GM12878 (cell line): ENCODE results near the gene DUSP16. TPM values are rescaled to one million over a fixed set of nuclear protein-coding genes. Genes with fewer than 3 reads are reported as not detected.
A peak's percentile ranks its signal among the peaks of the same experiment; 100 is the strongest.

Experiments
- ATAC-seq: fragments of 200-7000 bp; cut with Tn5 transposase; 3 replicates; pipeline ENCODE4 v1.9.1; 2020; ENCODE audit warnings: mild to moderate bottlenecking, moderate library complexity
- BruUV-seq: library from RNA; stranded (reverse); fragments of 400-500 nt; replicated peaks from 2 replicates; lab custom pipeline; 2021; lab: Mats Ljungman, UMichigan
- CTCF ChIA-PET: fragments of 300-600 bp; sonication (Branson Sonifier 250); formaldehyde crosslinking; extraction: SDS; loops from one replicate; lab custom pipeline; 2021; ENCODE audit warnings: inconsistent platforms; lab: Yijun Ruan, JAX
- POLR2A ChIA-PET: fragments of 350-600 bp; formaldehyde crosslinking; extraction: SDS; loops from one replicate; lab custom pipeline; 2021; ENCODE audit warnings: inconsistent platforms; lab: Charles Lee
- RAD21 ChIA-PET: fragments of 300-600 bp; sonication (Branson Sonifier 250); formaldehyde crosslinking; loops from one replicate; lab custom pipeline; 2023; ENCODE audit warnings: antibody characterized with exemption; ENCODE audit not compliant: unreplicated experiment; lab: Charles Lee
- SMC1A ChIA-PET: fragments of 300-600 bp; sonication (Branson Sonifier 250); formaldehyde crosslinking; loops from one replicate; lab custom pipeline; 2023; ENCODE audit not compliant: unreplicated experiment, uncharacterized antibody; lab: Charles Lee
- DNase-seq: peaks from one replicate; pipeline ENCODE4 v3.0.0-alpha.2; 2011; ENCODE audit warnings: low read depth, low spot score
- FAIRE-seq: peaks from 3 replicates; lab custom pipeline; 2011; peaks lifted over from hg19 to GRCh38; lab: Jason Lieb, UNC
- H2AFZ ChIP-seq: 2 replicates; pipeline ENCODE4 v1.6.0; 2011; ENCODE audit warnings: low read depth, low read length, control low read depth; ENCODE audit not compliant: control insufficient read depth
- H3K27ac ChIP-seq: 2 replicates; pipeline ENCODE4 v1.5.1; 2011; ENCODE audit warnings: control low read depth; ENCODE audit not compliant: control insufficient read depth, insufficient read depth
- H3K27me3 ChIP-seq, 2 experiments: replicated peaks in 1 of 2; 2 replicates each; pipeline versions ENCODE4 v1.6.0 to v1.6.1; 2011; ENCODE audit warnings: low read length in 1 of 2; ENCODE audit not compliant: control insufficient read depth in 2 of 2, insufficient read depth in 2 of 2
- H3K36me3 ChIP-seq, 2 experiments: 2 replicates each; pipeline ENCODE4 v1.5.1; 2011; ENCODE audit warnings: low read length in 1 of 2; ENCODE audit not compliant: control insufficient read depth in 2 of 2, insufficient read depth in 2 of 2
- H3K4me1 ChIP-seq: 2 replicates; pipeline ENCODE4 v1.6.1; 2011; ENCODE audit warnings: mild to moderate bottlenecking, low read length, moderate library complexity, mixed read lengths; ENCODE audit not compliant: control insufficient read depth, insufficient read depth
- H3K4me2 ChIP-seq: 2 replicates; pipeline ENCODE4 v1.6.0; 2011; ENCODE audit warnings: control low read depth; ENCODE audit not compliant: control insufficient read depth, insufficient read depth
- H3K4me3 ChIP-seq: fragments of 200-600 bp; sonication (generic); 2 replicates; pipeline ENCODE4 v1.5.1; 2016
- H3K79me2 ChIP-seq: 2 replicates; pipeline ENCODE4 v1.6.0; 2011; ENCODE audit warnings: low read length; ENCODE audit not compliant: control insufficient read depth, insufficient read depth
- H3K9ac ChIP-seq: 2 replicates; pipeline ENCODE4 v1.8.0; 2011; ENCODE audit warnings: low read length, control low read depth, mixed read lengths; ENCODE audit not compliant: control insufficient read depth, insufficient read depth
- H3K9me3 ChIP-seq: replicated peaks from 3 replicates; pipeline ENCODE4 v1.5.1; 2011; ENCODE audit warnings: mild to moderate bottlenecking, low read length; ENCODE audit not compliant: control insufficient read depth, insufficient read depth
- H4K20me1 ChIP-seq: 2 replicates; pipeline ENCODE4 v1.6.0; 2011; ENCODE audit not compliant: control insufficient read depth, insufficient read depth
- CBX5 ChIP-seq: sonication (generic); IDR thresholded peaks from 2 replicates; pipeline ENCODE4 v1.6.1; 2016; ENCODE audit warnings: low read depth, moderate library complexity, mild to moderate bottlenecking, inconsistent platforms
- FOXK2 ChIP-seq: fragments of 450-650 bp; IDR thresholded peaks from 2 replicates; pipeline ENCODE4 v1.6.1; 2017; ENCODE audit warnings: mild to moderate bottlenecking, moderate library complexity
- HDGF ChIP-seq: fragments of 450-650 bp; IDR thresholded peaks from 2 replicates; pipeline ENCODE4 v1.6.1; 2016; ENCODE audit warnings: antibody characterized with exemption
- IRF4 ChIP-seq: IDR thresholded peaks from 2 replicates; pipeline ENCODE4 v1.6.1; 2011; ENCODE audit warnings: low read depth, low read length
- NFYA ChIP-seq: IDR thresholded peaks from 2 replicates; pipeline ENCODE4 v1.6.1; 2011; ENCODE audit warnings: low read depth, mild to moderate bottlenecking, low read length, improper control_type of control experiment, borderline replicate concordance
- RAD21 ChIP-seq: IDR thresholded peaks from 2 replicates; pipeline ENCODE4 v1.6.1; 2011; ENCODE audit warnings: mild to moderate bottlenecking, low read depth, low read length, moderate library complexity; ENCODE audit not compliant: insufficient read depth
- RFX5 ChIP-seq: IDR thresholded peaks from 2 replicates; pipeline ENCODE4 v1.6.1; 2011; ENCODE audit warnings: low read depth, low read length, improper control_type of control experiment
- SMAD1 ChIP-seq: fragments of 450-650 bp; IDR thresholded peaks from 2 replicates; pipeline ENCODE4 v1.6.1; 2018; ENCODE audit warnings: mild to moderate bottlenecking, low read depth; ENCODE audit not compliant: partially characterized antibody
- SMAD5 ChIP-seq: IDR thresholded peaks from 2 replicates; pipeline ENCODE4 v1.6.1; 2016; ENCODE audit warnings: antibody characterized with exemption, low read depth
- TARDBP ChIP-seq: IDR thresholded peaks from 2 replicates; pipeline ENCODE4 v1.6.1; 2016; ENCODE audit warnings: borderline replicate concordance
- TCF3 ChIP-seq: IDR thresholded peaks from 2 replicates; pipeline ENCODE4 v1.6.1; 2012; ENCODE audit warnings: low read depth, mild to moderate bottlenecking, low read length, borderline replicate concordance; ENCODE audit not compliant: insufficient read depth
- WGBS: methylation state at CpG from one replicate; pipeline ENCODE4 v1.1.6; 2016; ENCODE audit warnings: low lambda C conversion rate; ENCODE audit not compliant: insufficient replicate concordance, insufficient coverage; ENCODE audit errors: missing lambda C conversion rate; 5-methylcytosine and 5-hydroxymethylcytosine counted together
- in situ Hi-C: fragments of 300-500 bp; cut with MboI; formaldehyde crosslinking; loops from 9 replicates; pipeline ENCODE4 v1.14.3; 2018; ENCODE audit warnings: mixed read lengths
- intact Hi-C: fragments of 100-400 bp; cut with micrococcal nuclease; formaldehyde crosslinking; loops from one replicate; pipeline ENCODE4 v1.14.2; 2022; ENCODE audit not compliant: unreplicated experiment
- polyA plus RNA-seq, 11 experiments: library from polyadenylated mRNA; depleted of rRNA in 4 of 11; unstranded in 6 of 11; stranded (reverse) in 5 of 11; fragments of >200 nt; fragmentation: Nextera tagmentation in 4 of 11; fragmentation: Illumina TruSeq in 1 of 11; extraction: Ambion mirVana in 4 of 11; extraction: Trizol in 1 of 11; gene quantifications; 1 replicate in 1 of 11; 2 replicates in 10 of 11; pipeline versions ENCODE4 v1.2.1 to v1.2.3, GENCODE V29; 2011 to 2016; ENCODE audit warnings: inconsistent platforms in 2 of 11, missing spikeins in 2 of 11, low read depth in 1 of 11
- total RNA-seq, 4 experiments: library from RNA; depleted of rRNA in 3 of 4; stranded (reverse); fragments of >200 nt in 3 of 4; fragmentation: Illumina TruSeq in 1 of 4; extraction: Trizol in 1 of 4; gene quantifications; 2 replicates each; pipeline versions ENCODE4 v1.2.1 to v1.2.3, GENCODE V29; 2013 to 2021
- TF ChIP-seq, protein P1 (sequence below): fragments of 450-650 bp; IDR thresholded peaks from 2 replicates; pipeline ENCODE4 v1.6.1; 2017; ENCODE audit warnings: borderline replicate concordance
- TF ChIP-seq, protein P2 (sequence below): fragments of 450-650 bp; IDR thresholded peaks from 2 replicates; pipeline ENCODE4 v1.6.1; 2014; ENCODE audit warnings: mild to moderate bottlenecking
- TF ChIP-seq, protein P3 (sequence below): IDR thresholded peaks from 2 replicates; pipeline ENCODE4 v1.6.1; 2012; ENCODE audit warnings: low read depth, low read length, improper control_type of control experiment
- TF ChIP-seq, protein P4 (sequence below): fragments of 150-350 bp; IDR thresholded peaks from 2 replicates; pipeline ENCODE4 v1.6.1; 2014; ENCODE audit warnings: mild to moderate bottlenecking, low read depth, low read length
- TF ChIP-seq, protein P5 (sequence below): fragments of 450-650 bp; conservative IDR thresholded peaks from 2 replicates; pipeline ENCODE4 v1.6.1; 2017; ENCODE audit warnings: mild to moderate bottlenecking, moderate library complexity

DUSP16 gene
- total and polyA plus RNA-seq, 10 of the 15 experiments (the other 5 are each of a cell fraction or from before 2014, with no cell fraction given), result 3.9 to 75.3 (median 26.8) TPM

DNA sequence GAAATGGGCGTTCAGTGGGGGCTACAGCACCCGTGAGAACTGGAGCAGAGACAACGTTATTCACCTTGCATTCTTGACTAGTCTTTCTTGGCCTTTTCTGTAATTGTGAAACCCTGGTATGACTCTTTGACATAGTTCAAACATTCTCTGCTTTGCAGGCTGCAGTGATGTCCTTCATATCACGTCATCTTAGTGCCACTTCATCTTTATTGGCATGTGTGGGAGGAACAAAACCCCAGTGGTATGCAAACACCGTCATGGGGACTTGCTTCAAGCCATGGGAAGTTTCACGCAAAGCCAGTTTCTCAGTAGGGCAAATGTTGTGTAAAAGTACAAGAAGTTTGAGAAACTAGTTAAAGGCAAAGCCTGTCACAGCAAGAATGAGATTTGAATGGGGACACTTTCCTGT lies 20.2 kb upstream of the DUSP16 start:
- CTCF ChIA-PET, result interaction anchor here (1.2 to 2.7 kb wide), 4 partner anchors 10 to 108 kb away, joined by 3 to 10 read pairs (median 6); no protein-coding TSS in a partner anchor
- Histone ChIP-seq H3K4me3 (no peak overlapping the region), H3K4me2 (peak overlapping the region; percentile 62), H3K4me1 (peaks cover 44% of the 10 kb centered on the region), H3K9ac (peak overlapping the region; percentile 69), H3K36me3 (no peaks in the 10 kb centered on the region), H3K79me2 (no peaks in the 10 kb centered on the region), H2AFZ (no peak overlapping the region; the same call in none of the 2 replicates), H3K27me3 (no peaks in the 10 kb centered on the region), H3K9me3 (no peaks in the 10 kb centered on the region; the same call in 2 of the 3 replicates), H4K20me1 (no peaks in the 10 kb centered on the region), H3K27ac (peak overlapping the region; percentile 94)
- intact Hi-C loops, result loop anchor here (1.0 kb wide), 4 partner anchors 19 to 1014 kb away; no protein-coding TSS in a partner anchor
- ATAC-seq, result peak; percentile 92
- FAIRE-seq, result peak; percentile 71
- peak; percentile 100 for DNase-seq
- SMC1A ChIA-PET, result interaction anchor here (0.5 to 6.0 kb wide), 16 partner anchors 10 to 858 kb away, joined by 3 to 46 read pairs (median 6); partner anchors contain the start of gene DUSP16
- POLR2A ChIA-PET, result interaction anchor here (0.8 to 2.7 kb wide), 10 partner anchors 10 to 226 kb away, joined by 3 to 12 read pairs (median 3); partner anchors contain the start of genes BORCS5 and CREBL2
- RAD21 ChIA-PET, result interaction anchor here (1.4 to 8.7 kb wide), 6 partner anchors 19 to 77 kb away, joined by 4 to 76 read pairs (median 14); partner anchors contain the start of genes CREBL2 and DUSP16
- BruUV-seq, result no TSS peak
- WGBS, result 0% methylated on average over 6 of the region's 6 CpGs
- in situ Hi-C loops, result loop anchor here (25.0 kb wide), 1 partner anchor 1021 kb away; no protein-coding TSS in a partner anchor
- peak; percentile 99 for TF ChIP-seq IRF4
- TF ChIP-seq SMAD1, result peak; percentile 98
- peak; percentile 79; the same call in 1 of the 2 replicates for TF ChIP-seq CBX5
- no peak for TF ChIP-seq FOXK2
- 0 out of 2 replicates have a peak, but pooled peaks have one; percentile 17 for TF ChIP-seq RAD21
- TF ChIP-seq RFX5, result no peak
- TF ChIP-seq, protein P1, sequence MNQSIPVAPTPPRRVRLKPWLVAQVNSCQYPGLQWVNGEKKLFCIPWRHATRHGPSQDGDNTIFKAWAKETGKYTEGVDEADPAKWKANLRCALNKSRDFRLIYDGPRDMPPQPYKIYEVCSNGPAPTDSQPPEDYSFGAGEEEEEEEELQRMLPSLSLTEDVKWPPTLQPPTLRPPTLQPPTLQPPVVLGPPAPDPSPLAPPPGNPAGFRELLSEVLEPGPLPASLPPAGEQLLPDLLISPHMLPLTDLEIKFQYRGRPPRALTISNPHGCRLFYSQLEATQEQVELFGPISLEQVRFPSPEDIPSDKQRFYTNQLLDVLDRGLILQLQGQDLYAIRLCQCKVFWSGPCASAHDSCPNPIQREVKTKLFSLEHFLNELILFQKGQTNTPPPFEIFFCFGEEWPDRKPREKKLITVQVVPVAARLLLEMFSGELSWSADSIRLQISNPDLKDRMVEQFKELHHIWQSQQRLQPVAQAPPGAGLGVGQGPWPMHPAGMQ, result no peak; the same call in 1 of the 2 replicates
- TF ChIP-seq, protein P2, sequence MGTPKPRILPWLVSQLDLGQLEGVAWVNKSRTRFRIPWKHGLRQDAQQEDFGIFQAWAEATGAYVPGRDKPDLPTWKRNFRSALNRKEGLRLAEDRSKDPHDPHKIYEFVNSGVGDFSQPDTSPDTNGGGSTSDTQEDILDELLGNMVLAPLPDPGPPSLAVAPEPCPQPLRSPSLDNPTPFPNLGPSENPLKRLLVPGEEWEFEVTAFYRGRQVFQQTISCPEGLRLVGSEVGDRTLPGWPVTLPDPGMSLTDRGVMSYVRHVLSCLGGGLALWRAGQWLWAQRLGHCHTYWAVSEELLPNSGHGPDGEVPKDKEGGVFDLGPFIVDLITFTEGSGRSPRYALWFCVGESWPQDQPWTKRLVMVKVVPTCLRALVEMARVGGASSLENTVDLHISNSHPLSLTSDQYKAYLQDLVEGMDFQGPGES, result no peak
- TF ChIP-seq SMAD5, result no peak
- 0 out of 2 replicates have a peak, but pooled peaks have one; percentile 24 for TF ChIP-seq HDGF
- TF ChIP-seq, protein P3, sequence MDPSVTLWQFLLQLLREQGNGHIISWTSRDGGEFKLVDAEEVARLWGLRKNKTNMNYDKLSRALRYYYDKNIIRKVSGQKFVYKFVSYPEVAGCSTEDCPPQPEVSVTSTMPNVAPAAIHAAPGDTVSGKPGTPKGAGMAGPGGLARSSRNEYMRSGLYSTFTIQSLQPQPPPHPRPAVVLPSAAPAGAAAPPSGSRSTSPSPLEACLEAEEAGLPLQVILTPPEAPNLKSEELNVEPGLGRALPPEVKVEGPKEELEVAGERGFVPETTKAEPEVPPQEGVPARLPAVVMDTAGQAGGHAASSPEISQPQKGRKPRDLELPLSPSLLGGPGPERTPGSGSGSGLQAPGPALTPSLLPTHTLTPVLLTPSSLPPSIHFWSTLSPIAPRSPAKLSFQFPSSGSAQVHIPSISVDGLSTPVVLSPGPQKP, result no peak
- TF ChIP-seq TCF3, result peak; percentile 58; the same call in 1 of the 2 replicates
- TF ChIP-seq NFYA, result no peak
- TF ChIP-seq, protein P4, sequence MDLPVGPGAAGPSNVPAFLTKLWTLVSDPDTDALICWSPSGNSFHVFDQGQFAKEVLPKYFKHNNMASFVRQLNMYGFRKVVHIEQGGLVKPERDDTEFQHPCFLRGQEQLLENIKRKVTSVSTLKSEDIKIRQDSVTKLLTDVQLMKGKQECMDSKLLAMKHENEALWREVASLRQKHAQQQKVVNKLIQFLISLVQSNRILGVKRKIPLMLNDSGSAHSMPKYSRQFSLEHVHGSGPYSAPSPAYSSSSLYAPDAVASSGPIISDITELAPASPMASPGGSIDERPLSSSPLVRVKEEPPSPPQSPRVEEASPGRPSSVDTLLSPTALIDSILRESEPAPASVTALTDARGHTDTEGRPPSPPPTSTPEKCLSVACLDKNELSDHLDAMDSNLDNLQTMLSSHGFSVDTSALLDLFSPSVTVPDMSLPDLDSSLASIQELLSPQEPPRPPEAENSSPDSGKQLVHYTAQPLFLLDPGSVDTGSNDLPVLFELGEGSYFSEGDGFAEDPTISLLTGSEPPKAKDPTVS, result no peak
- TF ChIP-seq, protein P5, sequence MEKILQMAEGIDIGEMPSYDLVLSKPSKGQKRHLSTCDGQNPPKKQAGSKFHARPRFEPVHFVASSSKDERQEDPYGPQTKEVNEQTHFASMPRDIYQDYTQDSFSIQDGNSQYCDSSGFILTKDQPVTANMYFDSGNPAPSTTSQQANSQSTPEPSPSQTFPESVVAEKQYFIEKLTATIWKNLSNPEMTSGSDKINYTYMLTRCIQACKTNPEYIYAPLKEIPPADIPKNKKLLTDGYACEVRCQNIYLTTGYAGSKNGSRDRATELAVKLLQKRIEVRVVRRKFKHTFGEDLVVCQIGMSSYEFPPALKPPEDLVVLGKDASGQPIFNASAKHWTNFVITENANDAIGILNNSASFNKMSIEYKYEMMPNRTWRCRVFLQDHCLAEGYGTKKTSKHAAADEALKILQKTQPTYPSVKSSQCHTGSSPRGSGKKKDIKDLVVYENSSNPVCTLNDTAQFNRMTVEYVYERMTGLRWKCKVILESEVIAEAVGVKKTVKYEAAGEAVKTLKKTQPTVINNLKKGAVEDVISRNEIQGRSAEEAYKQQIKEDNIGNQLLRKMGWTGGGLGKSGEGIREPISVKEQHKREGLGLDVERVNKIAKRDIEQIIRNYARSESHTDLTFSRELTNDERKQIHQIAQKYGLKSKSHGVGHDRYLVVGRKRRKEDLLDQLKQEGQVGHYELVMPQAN, result no peak
- TF ChIP-seq TARDBP, result peak; percentile 30; the same call in 1 of the 2 replicates
